GM12891 (cell line): ENCODE results near the gene ASPA.

ENCODE experiments used
- POLR2A ChIP-seq: IDR thresholded peaks from 2 replicates; pipeline ENCODE4 v1.6.1; 2011; ENCODE audit warnings: low read depth, low read length, control low read depth
- POLR2AphosphoS5 ChIP-seq: IDR thresholded peaks from 2 replicates; pipeline ENCODE4 v1.6.1; 2011; ENCODE audit warnings: low read depth, low read length, control low read depth
- SPI1 ChIP-seq: IDR thresholded peaks from 2 replicates; pipeline ENCODE4 v1.6.1; 2011; ENCODE audit warnings: low read depth, low read length, control low read depth
- TAF1 ChIP-seq: IDR thresholded peaks from 2 replicates; pipeline ENCODE4 v1.6.1; 2011; ENCODE audit warnings: low read depth, low read length, control low read depth

- TF ChIP-seq POLR2A = no peak
- no peak for TF ChIP-seq SPI1
- TF ChIP-seq POLR2AphosphoS5 = no peak
- no peak for TF ChIP-seq TAF1
Measured at GRCh38 chr17:3535253-3535995, 59.6 kb downstream of the ASPA start.
